Esophagus muscularis mucosa (tissue), 3 donors: ENCODE data around the gene DNAJC27.

ENCODE experiments used
- CTCF ChIP-seq, 3 experiments: fragments of 200-600 bp in 2 of 3; fragments of 450-650 bp in 1 of 3; sonication (generic) in 2 of 3; IDR thresholded peaks; one replicate each; pipeline ENCODE4 v1.5.1; 2017 to 2019; ENCODE audit warnings: antibody characterized with exemption in 3 of 3, mild to moderate bottlenecking in 2 of 3, moderate library complexity in 1 of 3
- POLR2A ChIP-seq: fragments of 450-650 bp; IDR thresholded peaks from one replicate; pipeline ENCODE4 v1.6.1; 2017; ENCODE audit warnings: antibody characterized with exemption, moderate library complexity, mild to moderate bottlenecking, low read depth
- POLR2AphosphoS5 ChIP-seq, 2 donors: sonication (generic); formaldehyde crosslinking; IDR thresholded peaks; one replicate each; pipeline ENCODE4 v1.6.1; 2017; ENCODE audit warnings: antibody characterized with exemption in 2 of 2

DNA sequence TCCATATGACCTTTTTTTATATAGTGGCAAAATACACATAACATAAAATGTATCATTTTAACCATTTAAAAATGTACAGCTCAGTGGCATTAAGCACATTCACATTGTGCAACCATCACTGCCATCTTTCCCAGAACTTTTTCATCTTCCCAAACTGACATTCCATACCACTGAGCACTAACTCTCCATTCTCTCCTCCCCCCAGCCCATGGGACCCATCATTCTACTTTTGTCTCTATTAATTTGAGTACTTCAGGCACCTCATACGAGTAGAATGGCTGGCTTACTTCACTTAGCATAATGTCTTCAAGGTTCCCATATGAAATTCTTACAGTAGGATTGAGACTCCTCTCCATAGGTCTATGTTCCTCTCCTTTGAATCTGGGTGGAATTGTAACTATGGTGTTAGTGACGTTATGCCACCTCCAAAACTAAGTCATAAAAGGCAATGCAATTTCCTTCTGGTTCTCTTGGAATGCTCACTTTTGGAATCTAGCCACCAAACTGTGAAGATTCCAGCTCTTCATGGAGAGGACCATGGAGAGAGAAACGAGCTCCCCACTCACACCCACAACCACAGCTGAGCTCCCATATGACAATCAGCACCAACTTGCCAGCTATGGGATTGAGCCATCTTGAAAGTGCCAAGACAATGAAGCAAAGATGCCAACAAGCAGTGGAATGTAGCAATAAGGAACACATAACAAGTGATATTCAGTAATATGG, 9.8 kb upstream of the DNAJC27 start:
- TF ChIP-seq POLR2A (no peak), CTCF (IDR thresholded peaks at IDR 0.05) (no peak), POLR2AphosphoS5 (IDR thresholded peaks at IDR 0.05) (no peak)
